A172 (cell line): ENCODE measurements around the gene DNM3. TPM values are rescaled to one million over a fixed set of nuclear protein-coding genes. Genes with fewer than 3 reads are reported as not detected.

Source experiments
- DNase-seq: peaks from one replicate; pipeline ENCODE4 v3.0.0-alpha.2; 2015; ENCODE audit warnings: low spot score
- total RNA-seq: library from RNA; depleted of rRNA; stranded (reverse); fragments of >200 nt; shearing (Covaris generic); gene quantifications from 2 replicates; pipeline ENCODE4 v1.2.3, GENCODE V29; 2014

DNM3 gene
- total RNA-seq, 1 experiment from 2014 or later, result 0.90 TPM

DNA sequence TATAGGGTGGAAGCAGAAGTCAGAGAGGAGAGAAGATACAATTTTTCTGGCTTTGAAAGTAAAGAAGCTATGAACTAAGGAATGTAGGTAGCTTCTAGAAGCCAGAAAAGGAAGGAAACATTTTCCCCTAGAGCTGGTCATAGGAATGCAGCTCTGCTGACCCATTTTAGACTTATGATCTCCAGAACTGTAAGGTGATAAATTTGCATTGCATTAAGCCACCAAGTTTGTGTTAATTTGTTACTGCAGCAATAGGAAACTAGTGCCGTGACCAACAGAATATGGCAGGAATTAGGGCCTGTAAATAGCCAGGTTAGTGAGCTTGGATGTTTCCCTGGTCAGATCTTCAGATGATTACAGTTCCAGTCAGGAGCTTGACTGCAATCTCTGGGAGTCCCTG, 334.9 kb downstream of the DNM3 start:
- no peak for DNase-seq

GRCh38 chr1:172177849-172178248, 336.6 kb downstream of the DNM3 start:
- DNase-seq, result no peak

- DNase-seq, result no peak
These were observed 337.6 kb downstream of the DNM3 start for GRCh38 chr1:172178886-172179285.

DNA sequence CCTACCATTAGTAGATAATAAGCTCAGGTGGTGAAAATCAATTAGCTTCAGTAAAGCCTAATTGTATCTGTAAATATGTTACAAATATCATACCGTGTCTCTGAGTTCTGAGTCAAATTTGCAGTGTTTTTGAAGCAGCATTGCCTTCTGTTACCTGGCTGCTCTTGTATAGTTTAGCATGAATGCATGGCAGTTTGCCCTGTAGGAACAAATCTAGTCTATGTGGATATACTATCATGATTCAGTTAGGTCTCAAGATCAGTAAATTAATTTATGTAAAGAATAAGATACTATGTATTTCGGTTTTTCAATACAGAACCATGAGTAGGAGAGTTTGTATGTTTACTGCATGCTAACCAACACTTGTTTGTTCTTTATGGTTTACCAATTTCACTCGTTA, 338.6 kb downstream of the DNM3 start:
- DNase-seq, result no peak

DNA sequence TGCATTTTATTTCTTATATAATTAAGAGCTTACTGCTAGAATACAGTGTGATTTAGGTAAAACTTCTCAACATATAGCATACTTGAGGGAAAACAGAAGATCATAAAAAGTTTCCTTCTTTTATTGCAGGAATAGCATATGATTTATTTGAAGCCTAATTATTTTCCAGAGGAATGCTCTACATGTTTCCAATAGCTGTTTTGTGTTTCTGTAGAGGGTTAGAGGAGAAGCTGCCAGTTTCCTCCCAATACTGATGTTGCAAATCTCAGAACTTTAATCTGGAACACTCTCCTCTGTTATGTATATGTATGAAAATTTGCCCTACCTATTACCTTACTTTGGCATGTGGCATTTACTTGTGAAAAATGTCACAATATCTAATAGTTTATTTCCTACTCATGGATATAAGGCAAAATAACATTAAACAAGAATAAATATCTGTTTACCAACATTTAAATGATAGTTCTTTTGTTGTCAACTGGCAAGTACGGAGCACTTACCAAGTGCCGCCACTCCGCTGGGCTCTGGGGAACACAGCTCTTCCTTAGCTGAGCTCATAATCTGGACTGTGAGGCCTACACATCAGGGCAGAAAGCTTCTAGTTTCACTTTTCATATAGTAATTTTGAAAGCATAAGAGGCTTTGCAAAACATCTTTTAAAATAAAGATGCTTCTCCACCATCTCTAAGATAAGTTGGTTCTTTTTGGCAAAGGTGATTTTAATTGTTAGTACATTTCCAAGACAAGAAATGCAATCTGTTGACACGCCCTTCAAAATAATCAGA, 339.4 kb downstream of the DNM3 start:
- DNase-seq, result peak; percentile 10

GRCh38 chr1:172184506-172185191, 343.4 kb downstream of the DNM3 start:
- DNase-seq, result no peak

DNA sequence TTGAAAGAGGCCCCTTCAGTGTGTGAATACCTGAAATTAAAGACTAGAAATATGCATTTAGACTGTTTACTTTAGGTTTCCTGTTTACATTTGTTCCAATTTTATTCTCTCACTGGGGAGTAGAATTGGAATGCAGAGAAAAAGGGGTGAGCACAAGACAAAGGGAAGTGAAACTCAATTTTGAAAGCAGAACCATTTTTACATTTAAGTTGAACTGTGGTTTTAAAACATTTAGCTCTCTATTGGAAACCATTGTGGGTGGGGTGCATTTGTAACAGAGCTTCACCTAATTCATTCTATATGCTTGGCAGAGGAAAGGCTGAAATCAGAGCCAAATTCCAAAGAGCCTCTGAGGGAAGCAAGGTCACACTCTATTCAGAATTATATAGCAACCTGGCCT, 343.9 kb downstream of the DNM3 start:
- no peak for DNase-seq

GRCh38 chr1:172185996-172186395, 344.7 kb downstream of the DNM3 start:
- DNase-seq, result no peak

GRCh38 chr1:172201572-172201971, 360.3 kb downstream of the DNM3 start:
- DNase-seq, result no peak

GRCh38 chr1:172203135-172203823, 362.0 kb downstream of the DNM3 start:
- no peak for DNase-seq

- DNase-seq, result no peak
These were observed 362.6 kb downstream of the DNM3 start for GRCh38 chr1:172203902-172204301.

DNA sequence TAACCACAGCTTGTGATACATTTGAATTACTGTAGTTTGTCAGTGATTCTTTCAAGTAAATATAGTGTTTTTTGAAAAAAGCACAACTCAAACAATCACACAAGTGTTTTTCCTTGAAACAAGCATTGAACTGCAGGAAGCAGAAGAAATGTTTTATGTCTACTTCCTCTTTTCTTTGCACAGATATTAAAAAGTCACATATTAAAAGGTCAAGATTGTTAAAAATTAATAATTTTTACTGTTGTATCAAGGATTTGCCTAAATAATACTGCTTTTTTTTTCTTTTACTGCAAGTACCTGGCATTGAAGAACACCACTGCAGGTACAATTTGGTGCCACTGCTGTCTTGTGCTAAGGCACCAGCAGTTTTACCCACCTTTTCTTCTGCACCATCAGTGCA, 365.0 kb downstream of the DNM3 start:
- no peak for DNase-seq

DNA sequence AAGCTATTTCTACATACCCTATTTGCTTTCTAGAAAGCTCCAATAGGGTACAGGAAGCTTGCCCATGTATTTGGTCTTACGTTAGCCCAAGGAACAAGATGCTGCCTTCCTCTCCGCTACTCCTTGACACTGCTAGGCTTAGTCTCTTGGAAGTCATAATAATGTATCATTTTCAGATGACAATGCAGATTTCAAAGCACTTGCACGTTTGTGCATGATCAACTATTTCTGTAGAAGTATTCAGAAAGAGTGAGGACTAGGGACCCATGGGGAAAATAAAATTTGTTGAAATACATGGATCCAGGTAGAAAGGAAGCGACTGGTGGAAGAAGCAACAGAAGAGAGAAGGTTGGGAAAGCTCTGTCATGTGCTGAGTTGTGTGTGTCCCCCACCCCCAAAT, 367.3 kb downstream of the DNM3 start:
- no peak for DNase-seq

GRCh38 chr1:172211221-172211620, 369.9 kb downstream of the DNM3 start:
- DNase-seq, result no peak

DNA sequence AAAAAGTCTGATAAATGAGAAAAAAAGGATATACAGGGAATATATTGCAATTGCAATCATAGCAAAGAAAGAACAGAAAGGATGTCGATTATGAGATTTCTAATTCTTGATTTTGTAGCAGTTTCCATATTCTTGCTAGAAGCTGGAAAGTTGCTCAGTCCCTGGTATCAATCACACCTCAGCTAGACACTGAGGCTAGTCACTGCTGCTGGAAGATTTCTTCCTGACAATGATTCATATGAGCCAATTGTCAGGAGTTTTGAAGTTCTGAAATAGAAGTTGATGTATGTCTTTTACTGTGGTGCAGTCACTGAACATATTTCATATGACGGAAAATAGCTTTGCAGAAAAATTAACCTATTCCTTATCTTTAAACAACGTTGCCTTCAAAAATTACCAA, 370.8 kb downstream of the DNM3 start:
- DNase-seq, result no peak

DNA sequence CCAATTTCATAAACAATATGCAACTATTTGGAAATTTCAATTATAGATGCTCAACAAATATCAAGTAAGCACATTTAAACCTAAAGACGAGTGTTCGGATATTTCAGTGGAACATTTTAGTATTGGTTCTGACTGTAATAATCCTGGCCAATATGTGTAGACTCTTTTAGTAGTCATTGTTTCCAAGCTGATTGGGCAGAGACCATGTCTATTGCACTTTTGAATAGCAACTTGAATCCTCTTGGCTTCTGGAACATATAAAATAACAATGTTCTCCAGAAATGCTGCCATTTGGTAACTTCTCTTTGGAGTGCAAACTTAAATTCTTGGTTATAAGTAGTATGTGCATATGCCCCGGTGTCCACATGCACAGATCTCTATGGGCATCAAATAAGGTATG, 373.7 kb downstream of the DNM3 start:
- DNase-seq, result no peak

DNA sequence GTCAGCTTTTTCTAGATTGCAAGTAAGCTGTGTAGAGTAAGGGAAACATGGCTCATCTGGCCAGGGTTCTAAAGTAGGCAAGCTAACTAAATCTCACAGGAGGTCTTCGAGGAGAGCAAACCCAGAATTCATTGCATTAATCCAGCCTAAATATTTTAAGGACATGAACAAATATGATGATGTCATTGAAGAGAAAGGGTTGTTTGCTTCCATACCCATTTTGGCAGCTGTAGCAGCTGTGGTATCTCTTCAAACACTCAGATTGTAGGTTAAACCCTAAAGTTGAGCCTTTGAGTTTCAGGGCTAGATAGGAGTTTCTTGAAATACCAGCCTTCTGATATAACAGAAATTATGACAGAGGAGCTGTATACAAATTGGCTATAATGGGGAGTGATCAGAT, 378.7 kb downstream of the DNM3 start:
- no peak for DNase-seq

- no peak for DNase-seq
These were observed 379.1 kb downstream of the DNM3 start for GRCh38 chr1:172220376-172220775.

- no peak for DNase-seq
These were observed 380.1 kb downstream of the DNM3 start for GRCh38 chr1:172221436-172221835.

DNA sequence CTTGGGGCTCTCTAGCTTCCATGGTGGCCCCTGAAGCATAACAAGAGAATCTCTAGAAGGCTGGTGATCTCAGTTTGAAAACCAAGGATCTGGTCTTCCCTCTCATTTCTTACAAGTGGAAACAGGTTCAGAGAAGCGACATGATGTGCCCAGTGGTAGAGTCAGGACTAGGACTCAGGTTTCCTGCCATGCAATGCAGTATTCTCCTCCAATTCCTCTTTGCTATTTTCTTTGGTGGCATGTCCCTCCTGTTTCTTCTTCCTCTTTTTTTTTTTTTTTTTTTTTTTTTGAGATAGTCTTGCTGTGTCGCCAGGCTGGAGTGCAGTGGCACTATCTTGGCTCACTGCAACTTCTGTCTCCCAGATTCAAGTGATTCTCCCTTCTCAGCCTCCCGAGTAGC, 383.6 kb downstream of the DNM3 start:
- DNase-seq, result no peak

- no peak for DNase-seq
These were observed 388.6 kb downstream of the DNM3 start for GRCh38 chr1:172229942-172230341.

DNA sequence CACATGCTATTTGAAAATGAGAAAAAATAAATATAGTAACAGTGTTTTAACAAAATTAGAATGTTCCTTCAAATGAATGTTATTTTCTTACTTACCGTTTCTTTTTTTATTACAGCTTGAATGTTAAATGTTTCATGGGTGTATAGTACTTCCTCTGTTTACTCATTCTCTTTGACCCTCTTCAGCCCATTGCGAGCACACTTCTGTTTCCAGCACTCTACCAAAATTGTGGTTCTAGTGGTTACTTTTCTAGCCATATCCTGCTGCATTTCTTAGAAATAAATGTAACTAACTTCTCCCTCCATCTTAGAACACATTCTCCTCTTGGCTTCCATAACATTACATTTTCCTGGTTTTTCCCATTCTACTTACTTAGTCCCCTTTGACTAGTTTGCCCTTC, 389.2 kb downstream of the DNM3 start:
- no peak for DNase-seq

GRCh38 chr1:172236958-172237357, 395.7 kb downstream of the DNM3 start:
- no peak for DNase-seq
